HepG2 (cell line): Measurements from ENCODE around the gene NTMT1. TPM values are rescaled to one million over a fixed set of nuclear protein-coding genes. Genes with fewer than 3 reads are reported as not detected.

Experiments
- ARID2 ChIP-seq: sonication (generic); formaldehyde crosslinking; IDR thresholded peaks from 2 replicates; pipeline ENCODE4 v1.8.1; 2022; ENCODE audit warnings: mild to moderate bottlenecking, missing genetic modification reagents, borderline replicate concordance
- ESRRA ChIP-seq: sonication (generic); formaldehyde crosslinking; IDR thresholded peaks from 2 replicates; pipeline ENCODE4 v1.5.1; 2020; ENCODE audit warnings: mild to moderate bottlenecking, low read depth, missing genetic modification reagents
- GATA4 ChIP-seq: sonication (generic); IDR thresholded peaks from 2 replicates; pipeline ENCODE4 v1.6.1; 2016; ENCODE audit warnings: antibody characterized with exemption, low read depth, borderline replicate concordance
- HINFP ChIP-seq: sonication (generic); formaldehyde crosslinking; IDR thresholded peaks from 2 replicates; pipeline ENCODE4 v1.4.0; 2020; ENCODE audit warnings: low read depth, mild to moderate bottlenecking, missing genetic modification reagents
- KLF16 ChIP-seq, 2 experiments: sonication (generic) in 1 of 2; formaldehyde crosslinking in 1 of 2; IDR thresholded peaks; 2 replicates each; pipeline versions ENCODE4 v1.6.1 to v1.8.0; 2016 to 2023; ENCODE audit warnings: missing genetic modification reagents in 2 of 2, missing compliant biosample characterization in 1 of 2
- NCOA1 ChIP-seq: sonication (generic); formaldehyde crosslinking; IDR thresholded peaks from 2 replicates; pipeline ENCODE4 v1.9.0; 2021; ENCODE audit warnings: missing genetic modification reagents
- PCBP1 ChIP-seq: fragments of 200-400 bp; formaldehyde crosslinking; IDR thresholded peaks from 2 replicates; pipeline ENCODE4 v1.6.1; 2017; ENCODE audit warnings: mild to moderate bottlenecking, low read depth, low read length, borderline replicate concordance
- RBFOX2 ChIP-seq: fragments of 200-400 bp; formaldehyde crosslinking; IDR thresholded peaks from 2 replicates; pipeline ENCODE4 v1.6.1; 2017; ENCODE audit warnings: low read depth, mild to moderate bottlenecking, low read length
- SNAI1 ChIP-seq: sonication (generic); formaldehyde crosslinking; IDR thresholded peaks from 2 replicates; pipeline ENCODE4 v1.5.0; 2020; ENCODE audit warnings: mild to moderate bottlenecking, missing genetic modification reagents, borderline replicate concordance
- TAF1 ChIP-seq: sonication (generic); formaldehyde crosslinking; IDR thresholded peaks from 2 replicates; pipeline ENCODE4 v1.4.0; 2020; ENCODE audit warnings: missing genetic modification reagents
- ZMYM4 ChIP-seq: sonication (generic); formaldehyde crosslinking; IDR thresholded peaks from 2 replicates; pipeline ENCODE4 v1.8.1; 2023; ENCODE audit warnings: mild to moderate bottlenecking, missing genetic modification reagents
- ZNF333 ChIP-seq: sonication (generic); formaldehyde crosslinking; IDR thresholded peaks from 2 replicates; pipeline ENCODE4 v1.4.0; 2020; ENCODE audit warnings: mild to moderate bottlenecking, missing genetic modification reagents, borderline replicate concordance
- ZNF33B ChIP-seq: sonication (generic); formaldehyde crosslinking; IDR thresholded peaks from 2 replicates; pipeline ENCODE4 v1.5.1; 2020; ENCODE audit warnings: mild to moderate bottlenecking, missing genetic modification reagents
- ZNF572 ChIP-seq: sonication (generic); formaldehyde crosslinking; IDR thresholded peaks from 2 replicates; pipeline ENCODE4 v1.5.1; 2020; ENCODE audit warnings: mild to moderate bottlenecking, missing genetic modification reagents
- ZNF614 ChIP-seq: IDR thresholded peaks from 2 replicates; pipeline ENCODE4 v1.6.1; 2018; ENCODE audit warnings: missing biosample characterization, missing genetic modification reagents, inconsistent platforms, borderline replicate concordance
- ZNF644 ChIP-seq: IDR thresholded peaks from 2 replicates; pipeline ENCODE4 v1.6.1; 2016; ENCODE audit warnings: low read depth
- ZNF83 ChIP-seq: sonication (generic); formaldehyde crosslinking; IDR thresholded peaks from 2 replicates; pipeline ENCODE4 v1.4.0; 2020; ENCODE audit warnings: missing genetic modification reagents, mild to moderate bottlenecking, borderline replicate concordance
- ZNF841 ChIP-seq: sonication (generic); formaldehyde crosslinking; IDR thresholded peaks from 2 replicates; pipeline ENCODE4 v1.8.1; 2023; ENCODE audit warnings: missing genetic modification reagents, borderline replicate concordance
- polyA plus RNA-seq, 8 experiments: library from polyadenylated mRNA; depleted of rRNA in 3 of 8; stranded (reverse) in 7 of 8; unstranded in 1 of 8; fragments of >200 nt; fragmentation: Illumina TruSeq in 4 of 8; extraction: Trizol in 4 of 8; gene quantifications; 2 replicates each; pipeline versions ENCODE4 v1.2.1 to v1.2.3, GENCODE V29; 2011 to 2016; ENCODE audit warnings: low read depth in 4 of 8, missing spikeins in 1 of 8, mixed read lengths in 1 of 8; ENCODE audit not compliant: insufficient read depth in 1 of 8
- total RNA-seq, 5 experiments: library from RNA; depleted of rRNA; stranded (reverse); fragments of >200 nt; fragmentation: Illumina TruSeq; extraction: Trizol; gene quantifications; 2 replicates each; pipeline ENCODE4 v1.2.3, GENCODE V29; 2016; ENCODE audit warnings: low read depth in 1 of 5
- TF ChIP-seq, protein P1 (sequence below): IDR thresholded peaks from 2 replicates; pipeline ENCODE4 v1.6.1; 2016; ENCODE audit warnings: mild to moderate bottlenecking, missing biosample characterization, missing genetic modification reagents
- TF ChIP-seq, protein P2 (sequence below): IDR thresholded peaks from 2 replicates; pipeline ENCODE4 v1.6.1; 2016; ENCODE audit warnings: low read depth, control low read depth
- TF ChIP-seq, protein P3 (sequence below): sonication (generic); formaldehyde crosslinking; IDR thresholded peaks from 2 replicates; pipeline ENCODE4 v1.4.0; 2020; ENCODE audit warnings: low read depth, mild to moderate bottlenecking, missing genetic modification reagents
- TF ChIP-seq, protein P4 (sequence below): sonication (generic); formaldehyde crosslinking; conservative IDR thresholded peaks from 2 replicates; pipeline ENCODE4 v1.4.0; 2020; ENCODE audit warnings: mild to moderate bottlenecking, missing genetic modification reagents, moderate library complexity

Gene NTMT1
- total and polyA plus RNA-seq, 2 of the 13 experiments (the other 11 are each of a cell fraction or from before 2014, with no cell fraction given), result 49.1 to 53.8 TPM

DNA sequence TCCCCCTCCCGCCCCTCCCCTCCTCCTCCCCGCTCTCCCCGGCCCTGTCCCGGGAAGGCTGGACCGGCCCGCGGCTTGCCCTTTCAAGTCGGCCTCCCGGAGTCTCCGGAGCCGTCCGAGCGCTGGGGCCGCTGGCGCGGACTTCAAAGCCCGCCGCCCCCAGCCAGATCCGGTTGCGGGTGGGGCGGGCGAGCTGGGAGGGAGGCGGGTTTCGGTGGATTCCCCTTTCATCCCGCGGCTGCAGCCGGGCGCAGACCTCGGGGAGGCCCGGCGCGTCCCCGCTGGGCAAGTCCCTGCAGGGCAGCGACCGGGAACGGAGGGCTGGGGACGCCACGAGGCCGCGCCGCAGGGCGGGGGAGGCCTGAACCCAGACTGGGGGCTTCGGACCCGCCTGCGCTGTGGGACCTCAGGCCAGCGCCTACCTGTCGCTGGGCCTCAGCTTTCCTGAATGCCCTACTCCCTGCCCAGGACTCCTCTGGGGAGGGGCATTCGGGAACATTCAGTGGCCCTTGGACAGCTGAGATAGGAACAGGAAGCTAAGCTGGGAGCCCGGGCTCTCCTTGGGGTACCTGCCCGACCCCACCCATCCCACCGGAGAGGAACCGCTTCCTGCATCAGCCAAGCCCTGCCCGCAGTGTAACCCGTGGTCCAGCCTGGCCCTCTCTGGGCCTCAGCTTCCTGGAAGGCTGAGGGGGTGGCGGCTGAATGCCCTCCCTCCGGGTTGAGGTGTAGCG lies 28.4 kb upstream of the NTMT1 start (continued):
- TF ChIP-seq ZNF333 (CRISPR knock-in tag), result 0 out of 2 replicates have a peak, but pooled peaks have one; percentile 47
- TF ChIP-seq ZNF841 (CRISPR knock-in tag), result no peak
- TF ChIP-seq SNAI1 (CRISPR knock-in tag), result no peak
- no peak for TF ChIP-seq ZNF572 (CRISPR knock-in tag)
- peak; percentile 99 for TF ChIP-seq RBFOX2
- TF ChIP-seq ZNF644, result no peak
- TF ChIP-seq GATA4, result peak; percentile 73; the same call in 1 of the 2 replicates
- peak; percentile 84 for TF ChIP-seq ESRRA (CRISPR knock-in tag)
- TF ChIP-seq, protein P1, sequence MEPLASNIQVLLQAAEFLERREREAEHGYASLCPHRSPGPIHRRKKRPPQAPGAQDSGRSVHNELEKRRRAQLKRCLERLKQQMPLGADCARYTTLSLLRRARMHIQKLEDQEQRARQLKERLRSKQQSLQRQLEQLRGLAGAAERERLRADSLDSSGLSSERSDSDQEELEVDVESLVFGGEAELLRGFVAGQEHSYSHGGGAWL (CRISPR knock-in tag), result no peak
- no peak; the same call in 1 of the 2 replicates for TF ChIP-seq PCBP1
- no peak for TF ChIP-seq ZNF83 (CRISPR knock-in tag)
- no peak; the same call in 1 of the 2 replicates for TF ChIP-seq ZMYM4 (CRISPR knock-in tag)
- no peak for TF ChIP-seq ZNF33B (CRISPR knock-in tag)
- TF ChIP-seq, protein P2, sequence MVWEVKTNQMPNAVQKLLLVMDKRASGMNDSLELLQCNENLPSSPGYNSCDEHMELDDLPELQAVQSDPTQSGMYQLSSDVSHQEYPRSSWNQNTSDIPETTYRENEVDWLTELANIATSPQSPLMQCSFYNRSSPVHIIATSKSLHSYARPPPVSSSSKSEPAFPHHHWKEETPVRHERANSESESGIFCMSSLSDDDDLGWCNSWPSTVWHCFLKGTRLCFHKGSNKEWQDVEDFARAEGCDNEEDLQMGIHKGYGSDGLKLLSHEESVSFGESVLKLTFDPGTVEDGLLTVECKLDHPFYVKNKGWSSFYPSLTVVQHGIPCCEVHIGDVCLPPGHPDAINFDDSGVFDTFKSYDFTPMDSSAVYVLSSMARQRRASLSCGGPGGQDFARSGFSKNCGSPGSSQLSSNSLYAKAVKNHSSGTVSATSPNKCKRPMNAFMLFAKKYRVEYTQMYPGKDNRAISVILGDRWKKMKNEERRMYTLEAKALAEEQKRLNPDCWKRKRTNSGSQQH (CRISPR knock-in tag), result no peak
- peak in 1 of 2 experiments; percentile 95; a peak in 2 of 4 replicates for TF ChIP-seq KLF16 (CRISPR knock-in tag; IDR thresholded peaks at IDR 0.05)
- TF ChIP-seq ARID2 (CRISPR knock-in tag), result no peak
- TF ChIP-seq, protein P3, sequence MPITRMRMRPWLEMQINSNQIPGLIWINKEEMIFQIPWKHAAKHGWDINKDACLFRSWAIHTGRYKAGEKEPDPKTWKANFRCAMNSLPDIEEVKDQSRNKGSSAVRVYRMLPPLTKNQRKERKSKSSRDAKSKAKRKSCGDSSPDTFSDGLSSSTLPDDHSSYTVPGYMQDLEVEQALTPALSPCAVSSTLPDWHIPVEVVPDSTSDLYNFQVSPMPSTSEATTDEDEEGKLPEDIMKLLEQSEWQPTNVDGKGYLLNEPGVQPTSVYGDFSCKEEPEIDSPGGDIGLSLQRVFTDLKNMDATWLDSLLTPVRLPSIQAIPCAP (CRISPR knock-in tag), result no peak
- TF ChIP-seq ZNF614 (CRISPR knock-in tag), result peak; percentile 58
- TF ChIP-seq HINFP, result 0 out of 2 replicates have a peak, but pooled peaks have one; percentile 71
- TF ChIP-seq, protein P4, sequence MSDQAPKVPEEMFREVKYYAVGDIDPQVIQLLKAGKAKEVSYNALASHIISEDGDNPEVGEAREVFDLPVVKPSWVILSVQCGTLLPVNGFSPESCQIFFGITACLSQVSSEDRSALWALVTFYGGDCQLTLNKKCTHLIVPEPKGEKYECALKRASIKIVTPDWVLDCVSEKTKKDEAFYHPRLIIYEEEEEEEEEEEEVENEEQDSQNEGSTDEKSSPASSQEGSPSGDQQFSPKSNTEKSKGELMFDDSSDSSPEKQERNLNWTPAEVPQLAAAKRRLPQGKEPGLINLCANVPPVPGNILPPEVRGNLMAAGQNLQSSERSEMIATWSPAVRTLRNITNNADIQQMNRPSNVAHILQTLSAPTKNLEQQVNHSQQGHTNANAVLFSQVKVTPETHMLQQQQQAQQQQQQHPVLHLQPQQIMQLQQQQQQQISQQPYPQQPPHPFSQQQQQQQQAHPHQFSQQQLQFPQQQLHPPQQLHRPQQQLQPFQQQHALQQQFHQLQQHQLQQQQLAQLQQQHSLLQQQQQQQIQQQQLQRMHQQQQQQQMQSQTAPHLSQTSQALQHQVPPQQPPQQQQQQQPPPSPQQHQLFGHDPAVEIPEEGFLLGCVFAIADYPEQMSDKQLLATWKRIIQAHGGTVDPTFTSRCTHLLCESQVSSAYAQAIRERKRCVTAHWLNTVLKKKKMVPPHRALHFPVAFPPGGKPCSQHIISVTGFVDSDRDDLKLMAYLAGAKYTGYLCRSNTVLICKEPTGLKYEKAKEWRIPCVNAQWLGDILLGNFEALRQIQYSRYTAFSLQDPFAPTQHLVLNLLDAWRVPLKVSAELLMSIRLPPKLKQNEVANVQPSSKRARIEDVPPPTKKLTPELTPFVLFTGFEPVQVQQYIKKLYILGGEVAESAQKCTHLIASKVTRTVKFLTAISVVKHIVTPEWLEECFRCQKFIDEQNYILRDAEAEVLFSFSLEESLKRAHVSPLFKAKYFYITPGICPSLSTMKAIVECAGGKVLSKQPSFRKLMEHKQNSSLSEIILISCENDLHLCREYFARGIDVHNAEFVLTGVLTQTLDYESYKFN (CRISPR knock-in tag), result peak; percentile 94
- TF ChIP-seq TAF1, result no peak
- no peak for TF ChIP-seq NCOA1 (CRISPR knock-in tag)
